VCaP (cell line): ENCODE data around the gene GGA1.
A peak's percentile ranks its signal among the peaks of the same experiment; 100 is the strongest.

Experiments
- H3K27ac ChIP-seq: fragments of 450-650 bp; 2 replicates; pipeline ENCODE4 v1.5.1; 2017
- CTCF ChIP-seq: fragments of 450-650 bp; conservative IDR thresholded peaks from 2 replicates; pipeline ENCODE4 v1.5.1; 2017; ENCODE audit warnings: mild to moderate bottlenecking, moderate library complexity

The GGA1 gene

DNA sequence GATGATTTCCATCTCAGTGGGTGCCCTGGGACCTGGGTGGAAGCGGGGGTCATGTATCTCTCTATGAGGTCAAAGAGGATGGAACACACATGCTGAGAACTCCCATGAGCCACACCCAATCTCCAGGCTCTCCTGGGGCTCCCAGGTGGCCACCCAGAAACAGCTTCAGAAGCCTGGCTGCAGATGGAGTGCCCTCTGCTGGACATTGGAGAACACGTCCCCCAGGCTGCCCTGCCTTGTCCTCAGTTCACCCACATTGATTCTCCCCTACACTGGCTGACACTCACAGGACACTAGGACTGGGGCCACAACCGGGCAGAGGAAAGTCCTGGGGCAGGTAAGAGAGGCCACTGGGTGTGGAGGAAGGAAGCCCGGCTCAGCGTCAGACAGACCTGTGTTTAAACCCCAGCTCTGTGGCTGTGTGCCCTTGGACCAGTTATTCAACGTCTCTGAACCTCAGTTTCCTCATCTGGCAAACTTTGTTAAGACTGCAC is 73.0 kb downstream of the GGA1 start:
- H3K27ac ChIP-seq, result no peak overlapping the region
- TF ChIP-seq CTCF, result peak; percentile 83
